HEK293 (cell line): ENCODE results near the gene NUP54.

Source experiments
- CTCF ChIA-PET: fragments of 350-600 bp; formaldehyde crosslinking; extraction: SDS; loops from one replicate; lab custom pipeline; 2021; ENCODE audit warnings: antibody characterized with exemption; lab: Yijun Ruan, JAX
- POLR2A ChIA-PET: fragments of 300-600 bp; formaldehyde crosslinking; extraction: SDS; loops from one replicate; lab custom pipeline; 2020; ENCODE audit warnings: antibody characterized with exemption, inconsistent platforms; lab: Yijun Ruan, JAX
- H3K27ac ChIP-seq: fragments of 200-500 bp; sonication (Bioruptor generic); 2 replicates; pipeline ENCODE4 v1.5.1; 2014; ENCODE audit warnings: low read depth, low read length, control low read depth, inconsistent platforms; ENCODE audit errors: extremely low read depth
- H3K36me3 ChIP-seq, 2 experiments: fragments of 200-500 bp in 1 of 2; sonication (Bioruptor generic) in 1 of 2; 1 replicate in 1 of 2; 2 replicates in 1 of 2; pipeline ENCODE4 v1.5.1; 2014 to 2017; ENCODE audit warnings: inconsistent platforms in 2 of 2, low read length in 2 of 2; ENCODE audit not compliant: control insufficient read depth in 2 of 2, insufficient read depth in 1 of 2
- H3K4me1 ChIP-seq: fragments of 200-500 bp; sonication (Bioruptor generic); 2 replicates; pipeline ENCODE4 v1.5.1; 2014; ENCODE audit warnings: mild to moderate bottlenecking, low read length, inconsistent platforms; ENCODE audit not compliant: control insufficient read depth, insufficient read depth
- H3K4me3 ChIP-seq: 2 replicates; pipeline ENCODE4 v1.5.1; 2011; ENCODE audit warnings: low read depth, mild to moderate bottlenecking, control low read depth, low read length, moderate library complexity
- H3K9me3 ChIP-seq: fragments of 200-500 bp; sonication (Bioruptor generic); 2 replicates; pipeline ENCODE4 v1.5.1; 2014; ENCODE audit warnings: low read depth, low read length, inconsistent platforms; ENCODE audit not compliant: control insufficient read depth, insufficient read depth
- FEZF1 ChIP-seq: fragments of 450-650 bp; formaldehyde crosslinking; IDR thresholded peaks from 2 replicates; pipeline ENCODE4 v1.5.1; 2016; ENCODE audit warnings: missing biosample characterization, missing genetic modification characterization
- YY1 ChIP-seq: fragments of 450-650 bp; formaldehyde crosslinking; IDR thresholded peaks from 2 replicates; pipeline ENCODE4 v1.5.1; 2018; ENCODE audit warnings: missing biosample characterization, missing genetic modification characterization
- ZBTB7A ChIP-seq: fragments of 450-650 bp; formaldehyde crosslinking; IDR thresholded peaks from 2 replicates; pipeline ENCODE4 v1.5.1; 2016; ENCODE audit warnings: low read depth, missing biosample characterization, missing genetic modification characterization
- ZNF10 ChIP-seq: fragments of 450-650 bp; formaldehyde crosslinking; IDR thresholded peaks from 2 replicates; pipeline ENCODE4 v1.5.1; 2017; ENCODE audit warnings: missing biosample characterization, missing genetic modification characterization
- ZNF140 ChIP-seq: fragments of 450-650 bp; formaldehyde crosslinking; IDR thresholded peaks from 2 replicates; pipeline ENCODE4 v1.5.1; 2016; ENCODE audit warnings: missing biosample characterization, missing genetic modification characterization
- ZNF2 ChIP-seq: fragments of 450-650 bp; formaldehyde crosslinking; IDR thresholded peaks from 2 replicates; pipeline ENCODE4 v1.5.1; 2016; ENCODE audit warnings: missing biosample characterization, missing genetic modification characterization
- ZNF311 ChIP-seq: fragments of 450-650 bp; formaldehyde crosslinking; IDR thresholded peaks from 2 replicates; pipeline ENCODE4 v1.5.1; 2017; ENCODE audit warnings: missing biosample characterization, missing genetic modification characterization, borderline replicate concordance
- ZNF529 ChIP-seq: fragments of 450-650 bp; formaldehyde crosslinking; IDR thresholded peaks from 2 replicates; pipeline ENCODE4 v1.5.1; 2017; ENCODE audit warnings: missing genetic modification characterization, missing biosample characterization; ENCODE audit not compliant: insufficient replicate concordance
- ZNF548 ChIP-seq: fragments of 450-650 bp; formaldehyde crosslinking; IDR thresholded peaks from 2 replicates; pipeline ENCODE4 v1.5.1; 2016; ENCODE audit warnings: missing biosample characterization, missing genetic modification characterization
- ZNF558 ChIP-seq: fragments of 450-650 bp; formaldehyde crosslinking; IDR thresholded peaks from 2 replicates; pipeline ENCODE4 v1.5.1; 2016; ENCODE audit warnings: missing biosample characterization, missing genetic modification characterization
- ZNF610 ChIP-seq: fragments of 450-650 bp; formaldehyde crosslinking; IDR thresholded peaks from 2 replicates; pipeline ENCODE4 v1.5.1; 2016; ENCODE audit warnings: missing biosample characterization, missing genetic modification characterization, borderline replicate concordance
- ZNF654 ChIP-seq: fragments of 450-650 bp; formaldehyde crosslinking; IDR thresholded peaks from 2 replicates; pipeline ENCODE4 v1.5.1; 2016; ENCODE audit warnings: low read depth, missing biosample characterization, missing genetic modification characterization
- ZNF658 ChIP-seq: fragments of 450-650 bp; formaldehyde crosslinking; IDR thresholded peaks from 2 replicates; pipeline ENCODE4; 2016; ENCODE audit warnings: missing biosample characterization, missing genetic modification characterization
- ZXDB ChIP-seq: fragments of 450-650 bp; formaldehyde crosslinking; IDR thresholded peaks from 2 replicates; pipeline ENCODE4 v1.5.1; 2016; ENCODE audit warnings: missing biosample characterization, missing genetic modification characterization
- TF ChIP-seq, protein P1 (sequence below): fragments of 450-650 bp; formaldehyde crosslinking; IDR thresholded peaks from 2 replicates; pipeline ENCODE4 v1.5.1; 2016; ENCODE audit warnings: missing biosample characterization, missing genetic modification characterization, borderline replicate concordance
- TF ChIP-seq, protein P2 (sequence below): fragments of 450-650 bp; formaldehyde crosslinking; IDR thresholded peaks from 2 replicates; pipeline ENCODE4 v1.5.1; 2016; ENCODE audit warnings: missing biosample characterization, missing genetic modification characterization
- TF ChIP-seq, protein P3 (sequence below): fragments of 450-650 bp; formaldehyde crosslinking; IDR thresholded peaks from 2 replicates; pipeline ENCODE4 v1.5.1; 2016; ENCODE audit warnings: missing biosample characterization, missing genetic modification characterization
- TF ChIP-seq, protein P4 (sequence below): fragments of 450-650 bp; formaldehyde crosslinking; IDR thresholded peaks from 2 replicates; pipeline ENCODE4 v1.5.1; 2016; ENCODE audit warnings: missing biosample characterization, missing genetic modification characterization
- TF ChIP-seq, protein P5 (sequence below): fragments of 450-650 bp; formaldehyde crosslinking; IDR thresholded peaks from 2 replicates; pipeline ENCODE4 v1.5.1; 2016; ENCODE audit warnings: missing biosample characterization, missing genetic modification characterization

The NUP54 gene

DNA sequence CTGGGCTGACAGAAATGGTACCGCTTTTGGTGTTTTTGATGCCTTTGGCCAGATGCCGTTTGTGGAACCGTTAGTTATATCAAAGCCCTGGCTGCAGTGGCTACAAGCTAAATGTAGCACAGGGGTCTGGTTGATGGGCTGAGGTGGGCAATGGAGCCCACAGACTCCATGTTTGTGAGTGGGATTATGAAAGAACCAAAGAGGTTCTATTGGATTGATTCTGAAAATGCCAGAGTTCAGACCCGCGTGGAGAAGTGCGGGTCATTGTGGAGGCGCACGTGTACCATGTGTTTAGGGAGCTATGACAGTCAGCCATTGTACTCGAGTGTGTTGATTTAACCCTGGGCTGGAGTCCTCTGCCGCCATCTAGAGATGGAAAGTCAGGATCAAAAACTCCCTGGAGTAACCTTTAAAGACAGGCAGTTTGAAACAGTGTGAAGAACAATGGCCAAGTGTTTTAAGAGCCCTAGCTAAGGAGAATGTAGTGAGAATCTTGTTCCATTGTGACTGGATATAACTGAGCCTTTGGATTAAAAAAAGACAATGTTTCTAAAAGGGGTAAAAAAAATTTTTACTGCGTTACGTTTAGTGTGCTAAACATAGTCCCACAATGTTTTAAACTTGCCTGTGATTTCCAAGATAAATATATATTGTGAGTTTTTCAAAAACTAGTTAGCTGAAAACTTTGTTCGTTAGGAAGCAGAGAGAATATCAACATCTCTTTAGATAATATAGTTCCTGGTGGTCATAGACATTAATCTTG, 61.0 kb downstream of the NUP54 start:
- H3K4me3 ChIP-seq: no peak overlapping the region
- no peaks in the 10 kb centered on the region for H3K9me3 ChIP-seq
- TF ChIP-seq, protein P1, sequence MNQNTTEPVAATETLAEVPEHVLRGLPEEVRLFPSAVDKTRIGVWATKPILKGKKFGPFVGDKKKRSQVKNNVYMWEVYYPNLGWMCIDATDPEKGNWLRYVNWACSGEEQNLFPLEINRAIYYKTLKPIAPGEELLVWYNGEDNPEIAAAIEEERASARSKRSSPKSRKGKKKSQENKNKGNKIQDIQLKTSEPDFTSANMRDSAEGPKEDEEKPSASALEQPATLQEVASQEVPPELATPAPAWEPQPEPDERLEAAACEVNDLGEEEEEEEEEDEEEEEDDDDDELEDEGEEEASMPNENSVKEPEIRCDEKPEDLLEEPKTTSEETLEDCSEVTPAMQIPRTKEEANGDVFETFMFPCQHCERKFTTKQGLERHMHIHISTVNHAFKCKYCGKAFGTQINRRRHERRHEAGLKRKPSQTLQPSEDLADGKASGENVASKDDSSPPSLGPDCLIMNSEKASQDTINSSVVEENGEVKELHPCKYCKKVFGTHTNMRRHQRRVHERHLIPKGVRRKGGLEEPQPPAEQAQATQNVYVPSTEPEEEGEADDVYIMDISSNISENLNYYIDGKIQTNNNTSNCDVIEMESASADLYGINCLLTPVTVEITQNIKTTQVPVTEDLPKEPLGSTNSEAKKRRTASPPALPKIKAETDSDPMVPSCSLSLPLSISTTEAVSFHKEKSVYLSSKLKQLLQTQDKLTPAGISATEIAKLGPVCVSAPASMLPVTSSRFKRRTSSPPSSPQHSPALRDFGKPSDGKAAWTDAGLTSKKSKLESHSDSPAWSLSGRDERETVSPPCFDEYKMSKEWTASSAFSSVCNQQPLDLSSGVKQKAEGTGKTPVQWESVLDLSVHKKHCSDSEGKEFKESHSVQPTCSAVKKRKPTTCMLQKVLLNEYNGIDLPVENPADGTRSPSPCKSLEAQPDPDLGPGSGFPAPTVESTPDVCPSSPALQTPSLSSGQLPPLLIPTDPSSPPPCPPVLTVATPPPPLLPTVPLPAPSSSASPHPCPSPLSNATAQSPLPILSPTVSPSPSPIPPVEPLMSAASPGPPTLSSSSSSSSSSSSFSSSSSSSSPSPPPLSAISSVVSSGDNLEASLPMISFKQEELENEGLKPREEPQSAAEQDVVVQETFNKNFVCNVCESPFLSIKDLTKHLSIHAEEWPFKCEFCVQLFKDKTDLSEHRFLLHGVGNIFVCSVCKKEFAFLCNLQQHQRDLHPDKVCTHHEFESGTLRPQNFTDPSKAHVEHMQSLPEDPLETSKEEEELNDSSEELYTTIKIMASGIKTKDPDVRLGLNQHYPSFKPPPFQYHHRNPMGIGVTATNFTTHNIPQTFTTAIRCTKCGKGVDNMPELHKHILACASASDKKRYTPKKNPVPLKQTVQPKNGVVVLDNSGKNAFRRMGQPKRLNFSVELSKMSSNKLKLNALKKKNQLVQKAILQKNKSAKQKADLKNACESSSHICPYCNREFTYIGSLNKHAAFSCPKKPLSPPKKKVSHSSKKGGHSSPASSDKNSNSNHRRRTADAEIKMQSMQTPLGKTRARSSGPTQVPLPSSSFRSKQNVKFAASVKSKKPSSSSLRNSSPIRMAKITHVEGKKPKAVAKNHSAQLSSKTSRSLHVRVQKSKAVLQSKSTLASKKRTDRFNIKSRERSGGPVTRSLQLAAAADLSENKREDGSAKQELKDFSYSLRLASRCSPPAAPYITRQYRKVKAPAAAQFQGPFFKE: no peak
- TF ChIP-seq FEZF1 (tag by site-specific recombination) (no peak), ZNF558 (tag by site-specific recombination) (no peak), ZNF10 (tag by site-specific recombination) (no peak), ZNF610 (tag by site-specific recombination) (no peak), YY1 (tag by site-specific recombination) (0 out of 2 replicates have a peak, but pooled peaks have one; percentile 36), ZXDB (tag by site-specific recombination) (0 out of 2 replicates have a peak, but pooled peaks have one; percentile 16), ZBTB7A (tag by site-specific recombination) (no peak), ZNF2 (no peak), ZNF529 (no peak), ZNF654 (tag by site-specific recombination) (peak; percentile 64), ZNF311 (no peak), ZNF658 (tag by site-specific recombination) (no peak), ZNF548 (tag by site-specific recombination) (no peak), ZNF140 (tag by site-specific recombination) (no peak)
- TF ChIP-seq, protein P2, sequence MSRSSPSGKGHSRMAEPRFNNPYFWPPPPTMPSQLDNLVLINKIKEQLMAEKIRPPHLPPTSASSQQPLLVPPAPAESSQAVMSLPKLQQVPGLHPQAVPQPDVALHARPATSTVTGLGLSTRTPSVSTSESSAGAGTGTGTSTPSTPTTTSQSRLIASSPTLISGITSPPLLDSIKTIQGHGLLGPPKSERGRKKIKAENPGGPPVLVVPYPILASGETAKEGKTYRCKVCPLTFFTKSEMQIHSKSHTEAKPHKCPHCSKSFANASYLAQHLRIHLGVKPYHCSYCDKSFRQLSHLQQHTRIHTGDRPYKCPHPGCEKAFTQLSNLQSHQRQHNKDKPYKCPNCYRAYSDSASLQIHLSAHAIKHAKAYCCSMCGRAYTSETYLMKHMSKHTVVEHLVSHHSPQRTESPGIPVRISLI (tag by site-specific recombination): no peak
- TF ChIP-seq, protein P3, sequence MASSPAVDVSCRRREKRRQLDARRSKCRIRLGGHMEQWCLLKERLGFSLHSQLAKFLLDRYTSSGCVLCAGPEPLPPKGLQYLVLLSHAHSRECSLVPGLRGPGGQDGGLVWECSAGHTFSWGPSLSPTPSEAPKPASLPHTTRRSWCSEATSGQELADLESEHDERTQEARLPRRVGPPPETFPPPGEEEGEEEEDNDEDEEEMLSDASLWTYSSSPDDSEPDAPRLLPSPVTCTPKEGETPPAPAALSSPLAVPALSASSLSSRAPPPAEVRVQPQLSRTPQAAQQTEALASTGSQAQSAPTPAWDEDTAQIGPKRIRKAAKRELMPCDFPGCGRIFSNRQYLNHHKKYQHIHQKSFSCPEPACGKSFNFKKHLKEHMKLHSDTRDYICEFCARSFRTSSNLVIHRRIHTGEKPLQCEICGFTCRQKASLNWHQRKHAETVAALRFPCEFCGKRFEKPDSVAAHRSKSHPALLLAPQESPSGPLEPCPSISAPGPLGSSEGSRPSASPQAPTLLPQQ: no peak
- TF ChIP-seq, protein P4, sequence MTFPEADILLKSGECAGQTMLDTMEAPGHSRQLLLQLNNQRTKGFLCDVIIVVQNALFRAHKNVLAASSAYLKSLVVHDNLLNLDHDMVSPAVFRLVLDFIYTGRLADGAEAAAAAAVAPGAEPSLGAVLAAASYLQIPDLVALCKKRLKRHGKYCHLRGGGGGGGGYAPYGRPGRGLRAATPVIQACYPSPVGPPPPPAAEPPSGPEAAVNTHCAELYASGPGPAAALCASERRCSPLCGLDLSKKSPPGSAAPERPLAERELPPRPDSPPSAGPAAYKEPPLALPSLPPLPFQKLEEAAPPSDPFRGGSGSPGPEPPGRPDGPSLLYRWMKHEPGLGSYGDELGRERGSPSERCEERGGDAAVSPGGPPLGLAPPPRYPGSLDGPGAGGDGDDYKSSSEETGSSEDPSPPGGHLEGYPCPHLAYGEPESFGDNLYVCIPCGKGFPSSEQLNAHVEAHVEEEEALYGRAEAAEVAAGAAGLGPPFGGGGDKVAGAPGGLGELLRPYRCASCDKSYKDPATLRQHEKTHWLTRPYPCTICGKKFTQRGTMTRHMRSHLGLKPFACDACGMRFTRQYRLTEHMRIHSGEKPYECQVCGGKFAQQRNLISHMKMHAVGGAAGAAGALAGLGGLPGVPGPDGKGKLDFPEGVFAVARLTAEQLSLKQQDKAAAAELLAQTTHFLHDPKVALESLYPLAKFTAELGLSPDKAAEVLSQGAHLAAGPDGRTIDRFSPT: no peak
- TF ChIP-seq, protein P5, sequence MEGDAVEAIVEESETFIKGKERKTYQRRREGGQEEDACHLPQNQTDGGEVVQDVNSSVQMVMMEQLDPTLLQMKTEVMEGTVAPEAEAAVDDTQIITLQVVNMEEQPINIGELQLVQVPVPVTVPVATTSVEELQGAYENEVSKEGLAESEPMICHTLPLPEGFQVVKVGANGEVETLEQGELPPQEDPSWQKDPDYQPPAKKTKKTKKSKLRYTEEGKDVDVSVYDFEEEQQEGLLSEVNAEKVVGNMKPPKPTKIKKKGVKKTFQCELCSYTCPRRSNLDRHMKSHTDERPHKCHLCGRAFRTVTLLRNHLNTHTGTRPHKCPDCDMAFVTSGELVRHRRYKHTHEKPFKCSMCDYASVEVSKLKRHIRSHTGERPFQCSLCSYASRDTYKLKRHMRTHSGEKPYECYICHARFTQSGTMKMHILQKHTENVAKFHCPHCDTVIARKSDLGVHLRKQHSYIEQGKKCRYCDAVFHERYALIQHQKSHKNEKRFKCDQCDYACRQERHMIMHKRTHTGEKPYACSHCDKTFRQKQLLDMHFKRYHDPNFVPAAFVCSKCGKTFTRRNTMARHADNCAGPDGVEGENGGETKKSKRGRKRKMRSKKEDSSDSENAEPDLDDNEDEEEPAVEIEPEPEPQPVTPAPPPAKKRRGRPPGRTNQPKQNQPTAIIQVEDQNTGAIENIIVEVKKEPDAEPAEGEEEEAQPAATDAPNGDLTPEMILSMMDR (tag by site-specific recombination): 0 out of 2 replicates have a peak, but pooled peaks have one; percentile 36
- H3K27ac ChIP-seq: no peak overlapping the region
- no peaks in the 10 kb centered on the region for H3K36me3 ChIP-seq
- ChIA-PET CTCF (interaction anchor here (0.6 to 2.3 kb wide), 20 partner anchors 10 to 360 kb away, joined by 3 to 20 read pairs (median 4); partner anchors contain the start of genes ART3 and SDAD1), POLR2A (no interaction called here)
- H3K4me1 ChIP-seq: no peaks in the 10 kb centered on the region
